Heart left ventricle (tissue), 13 donors: ENCODE data around the gene C8B.

Source experiments
- CTCF ChIP-seq, 12 donors: fragments of 200-600 bp; sonication (generic) in 4 of 12; IDR thresholded peaks; one replicate each; pipeline versions ENCODE4 v1.5.0 to v1.8.0; 2018 to 2022; ENCODE audit warnings: antibody characterized with exemption in 12 of 12, mild to moderate bottlenecking in 5 of 12
- POLR2A ChIP-seq, 2 donors: fragments of 450-650 bp; IDR thresholded peaks; one replicate each; pipeline ENCODE4 v1.6.1; 2017; ENCODE audit warnings: antibody characterized with exemption in 2 of 2, mild to moderate bottlenecking in 2 of 2, moderate library complexity in 2 of 2
- donor health status: ischemic (EF 13 %, LVEDD 7.1; RV severe dilation, severe dysfunction).
- donor health status: DM: no; HTN: yes; CAD: no.
- donor health status: DM: no; HTN: no; CAD: no.
- donor health status: ischemic (EF 25% LVEDD 6.9; RV normal size, moderate dysfunction).
- donor health status: ischemic (EF 25% LVEDD 5.7; RV mildly dilated, moderate dysfunction).
- donor health status: ischemic (EF 35%, LVEDD 5.7; RV mildly dilated, moderate dysfunction).
- donor health status: nonischemic (EF 11% LVEDD 7.7; RV severe dilation, severe dysfunction).
- donor health status: DM: yes; HTN: yes; CAD: no.
- donor health status: PGD.
- donor health status: ischemic (EF 29% LVEDD 5.4; RV normal size, mild dysfunction).
- donor health status: nonischemic (EF 23%, LVEDD 6.1; RV moderate dilation, normal function).

- TF ChIP-seq CTCF (IDR thresholded peaks at IDR 0.05) = no peak
- no peak for TF ChIP-seq POLR2A (IDR thresholded peaks at IDR 0.05)
Measured at GRCh38 chr1:56970280-56970679, 4.5 kb upstream of the C8B start.
